GM04503 (cell line): ENCODE data around the gene TEDC1.
"Not testable (repeated sequence)": the region's sequence is repeated elsewhere in the genome, so short reads cannot be mapped to it uniquely, and the experiment has no call there.

Source experiments
- DNase-seq: peaks from one replicate; pipeline ENCODE4 v3.0.0-alpha.2; 2012; ENCODE audit warnings: low read depth

The TEDC1 gene

DNA sequence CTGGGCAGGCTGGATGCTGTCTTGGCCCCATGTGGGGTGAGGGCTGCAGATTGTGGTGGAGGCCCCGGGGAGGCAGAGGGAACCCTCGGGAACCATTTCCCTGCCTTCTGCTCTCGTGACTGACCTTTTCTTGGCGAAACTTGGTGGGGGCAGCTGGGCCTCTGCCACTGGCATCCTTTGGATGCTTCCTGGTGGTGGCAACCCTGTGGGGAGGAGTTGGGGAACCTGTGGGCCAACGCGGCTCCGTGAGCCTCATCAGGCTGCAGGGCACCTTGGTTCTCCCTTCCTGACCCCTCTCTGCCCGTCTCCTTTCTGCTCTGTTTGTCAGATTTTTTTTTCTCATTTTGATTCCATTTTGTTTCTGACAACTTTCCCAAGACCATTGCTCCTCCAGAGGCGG is 49.8 kb downstream of the TEDC1 start:
- DNase-seq = no peak

DNA sequence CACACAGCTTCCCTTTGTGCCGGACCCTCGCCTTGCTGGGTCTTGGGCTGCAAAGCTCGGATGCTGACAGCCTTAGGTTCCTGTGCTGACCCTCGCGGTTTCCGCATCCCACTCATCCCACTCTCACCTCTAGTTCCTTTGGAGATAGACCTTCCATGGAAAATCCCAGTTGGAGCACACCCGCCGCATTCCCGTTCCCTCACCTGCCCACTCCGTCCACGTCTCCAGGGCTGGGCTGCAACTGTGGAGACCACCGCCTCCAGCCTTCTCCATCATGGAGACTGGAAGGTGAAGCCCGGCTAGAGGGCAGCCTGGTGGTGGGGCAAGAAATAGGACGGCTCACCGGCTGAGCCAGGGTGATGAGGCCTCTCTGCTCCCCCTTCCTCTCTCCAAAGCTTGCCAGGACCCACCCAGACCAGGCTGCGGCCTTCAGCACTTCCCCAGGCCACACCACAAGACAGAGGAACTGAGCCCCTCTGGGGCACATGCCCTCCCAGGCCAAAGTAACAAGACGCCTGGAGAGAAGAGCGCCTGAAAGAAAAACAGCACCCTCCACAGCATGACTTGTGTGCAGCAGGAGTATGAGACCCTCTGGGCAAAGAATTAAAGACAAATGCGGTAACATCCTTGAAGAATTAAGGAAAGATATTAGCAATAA is 50.3 kb downstream of the TEDC1 start:
- no peak for DNase-seq

DNA sequence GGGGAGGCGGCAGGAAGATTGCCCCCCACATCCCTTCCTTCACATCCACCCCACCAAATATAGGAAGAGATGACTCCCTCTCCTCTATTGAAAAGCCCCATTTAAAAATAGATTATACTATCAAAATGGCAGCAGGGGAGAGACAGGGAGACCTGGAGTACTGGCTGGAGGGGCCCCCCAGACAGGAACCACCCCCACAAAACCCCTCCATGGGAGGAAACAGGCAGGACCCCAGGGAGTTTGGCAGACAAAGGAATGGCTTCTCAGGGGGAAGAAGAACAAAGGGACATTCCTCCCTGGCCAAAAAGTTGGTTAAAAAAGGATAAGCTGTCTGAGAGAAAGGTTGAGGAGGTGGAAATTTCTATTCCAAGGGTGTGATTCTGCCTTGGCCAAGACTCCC is 54.6 kb downstream of the TEDC1 start:
- DNase-seq = not testable (repeated sequence)

DNA sequence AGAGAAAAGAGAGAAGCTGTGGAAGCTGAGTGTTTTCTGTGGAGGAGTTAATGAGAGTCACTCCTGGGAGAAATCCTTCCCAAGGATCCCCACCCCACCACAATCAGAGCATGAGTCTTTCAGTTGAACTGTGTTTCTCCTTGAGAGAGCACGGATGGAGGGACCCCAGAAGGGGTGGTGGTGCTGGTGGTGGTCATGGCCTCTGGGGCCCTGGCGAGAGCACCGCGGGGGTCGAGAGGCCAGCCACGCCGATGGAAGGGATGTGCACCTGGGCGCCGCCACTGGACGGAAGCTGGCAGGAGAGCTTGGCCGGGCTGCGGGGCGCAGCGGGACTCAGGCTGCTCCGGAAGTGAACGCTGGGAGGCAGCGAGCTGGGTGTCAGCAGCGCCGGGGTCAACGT is 55.4 kb downstream of the TEDC1 start:
- DNase-seq = not testable (repeated sequence)

DNA sequence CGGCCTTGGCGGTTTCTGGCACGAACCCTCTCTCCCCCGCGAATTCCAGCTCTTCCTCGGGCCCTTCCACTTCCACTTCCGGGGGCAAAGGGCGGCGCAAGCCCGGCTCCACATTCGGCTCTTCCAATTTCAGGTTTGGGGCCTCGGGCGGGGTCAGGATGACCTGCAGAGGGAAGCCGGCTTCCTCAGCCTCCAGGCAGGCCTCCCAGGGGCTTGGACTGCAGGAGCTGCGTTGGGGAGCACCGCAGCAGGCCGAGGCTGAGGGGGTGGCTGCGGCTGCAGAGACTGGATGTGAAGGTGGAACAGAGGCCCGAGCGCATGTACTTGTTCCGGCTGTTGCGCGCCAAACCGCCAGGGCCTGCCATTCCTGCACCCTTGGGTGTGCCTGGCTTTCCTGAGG is 56.0 kb downstream of the TEDC1 start:
- not testable (repeated sequence) for DNase-seq

DNA sequence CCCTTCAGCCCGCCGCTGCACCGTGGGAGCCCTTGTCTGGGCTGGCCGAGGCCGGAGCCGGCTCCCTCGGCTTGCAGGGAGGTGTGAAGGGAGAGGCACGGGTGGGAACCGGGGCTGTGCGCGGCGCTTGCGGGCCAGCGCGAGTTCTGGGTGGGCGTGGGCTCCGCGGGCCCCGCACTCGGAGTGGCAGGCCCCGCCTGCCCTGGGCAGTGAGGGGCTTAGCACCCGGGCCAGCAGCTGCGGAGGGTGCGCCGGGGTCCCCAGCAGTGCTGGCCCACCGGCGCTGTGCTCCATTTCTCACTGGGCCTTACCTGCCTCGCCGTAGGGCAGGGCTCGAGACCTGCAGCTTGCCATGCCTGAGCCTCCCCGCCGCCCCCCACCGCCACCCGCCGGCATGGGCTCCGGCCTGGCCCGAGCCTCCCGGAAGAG is 56.7 kb downstream of the TEDC1 start:
- DNase-seq = no peak
